Measurements from ENCODE around the gene CYB561D1. TPM values are rescaled to one million over a fixed set of nuclear protein-coding genes. Genes with fewer than 3 reads are reported as not detected.
"Not testable (repeated sequence)": the region's sequence is repeated elsewhere in the genome, so short reads cannot be mapped to it uniquely, and the experiment has no call there.

The CYB561D1 gene, protein sequence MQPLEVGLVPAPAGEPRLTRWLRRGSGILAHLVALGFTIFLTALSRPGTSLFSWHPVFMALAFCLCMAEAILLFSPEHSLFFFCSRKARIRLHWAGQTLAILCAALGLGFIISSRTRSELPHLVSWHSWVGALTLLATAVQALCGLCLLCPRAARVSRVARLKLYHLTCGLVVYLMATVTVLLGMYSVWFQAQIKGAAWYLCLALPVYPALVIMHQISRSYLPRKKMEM
- 4.9 to 7.6 TPM (median 5.0 TPM) in 3 replicates for polyA plus RNA-seq
- 4.6 TPM for polyA plus RNA-seq (2011; ENCODE audit: low read depth)
- polyA plus RNA-seq (2011; cell fraction: cytosol; rRNA removed), result 3.8 and 4.0 TPM in 2 replicates
- polyA plus RNA-seq (2011; cell fraction: nucleus; rRNA removed), result 9.9 and 10.3 TPM in 2 replicates
- polyA plus RNA-seq (2012; ENCODE audit: low replicate concordance), result 6.0 and 8.9 TPM in 2 replicates
- polyA minus RNA-seq, result 9.5 to 12.7 TPM (median 9.6 TPM) in 3 replicates
- polyA minus RNA-seq (2011; cell fraction: cytosol; rRNA and poly(A)+ RNA removed), result 5.0 TPM
- polyA minus RNA-seq (2011; cell fraction: nucleus; rRNA and poly(A)+ RNA removed), result 6.4 and 9.5 TPM in 2 replicates

DNA sequence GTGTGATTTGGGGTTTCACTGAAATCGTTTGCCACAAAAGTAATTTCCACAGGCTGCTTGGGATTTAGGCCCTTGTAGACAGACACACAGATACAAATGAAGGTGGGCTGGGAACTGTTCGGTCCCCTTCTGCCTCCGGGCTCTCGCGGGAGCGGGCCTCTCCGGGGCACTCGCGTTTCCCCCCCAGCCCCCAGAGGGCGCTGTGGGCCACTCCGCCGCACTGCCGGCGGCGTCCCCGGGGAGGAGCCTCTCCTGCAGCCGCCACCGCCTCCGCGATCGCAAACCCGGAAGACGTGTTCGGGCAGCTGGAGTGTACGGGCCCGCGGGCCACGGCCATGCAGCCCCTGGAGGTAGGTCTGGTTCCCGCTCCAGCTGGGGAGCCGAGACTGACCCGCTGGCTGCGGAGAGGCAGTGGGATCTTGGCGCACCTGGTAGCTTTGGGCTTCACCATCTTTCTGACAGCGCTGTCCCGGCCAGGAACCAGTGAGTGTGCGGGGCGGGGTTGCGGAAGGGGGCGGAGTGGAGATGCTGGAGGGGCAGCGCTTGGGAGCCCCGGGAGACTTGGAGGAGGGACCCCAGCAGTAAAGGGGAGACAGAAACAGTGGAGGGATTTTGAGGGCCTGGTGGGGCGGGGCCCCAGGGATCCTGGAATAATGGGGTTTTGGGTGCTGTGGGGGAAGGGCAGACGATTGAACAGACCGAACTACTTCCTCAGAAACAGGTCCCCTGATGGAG, at the start of gene CYB561D1:
Gene CYB561D1, plus strand, starts transcription at position 290 of the 735 bp plus-strand sequence. Its CDS starts 46 bp downstream, at position 336.
- no peak for TF ChIP-seq EZH2 (IDR thresholded peaks at IDR 0.05; ENCODE audit: low read length)
- TF ChIP-seq, protein P1, sequence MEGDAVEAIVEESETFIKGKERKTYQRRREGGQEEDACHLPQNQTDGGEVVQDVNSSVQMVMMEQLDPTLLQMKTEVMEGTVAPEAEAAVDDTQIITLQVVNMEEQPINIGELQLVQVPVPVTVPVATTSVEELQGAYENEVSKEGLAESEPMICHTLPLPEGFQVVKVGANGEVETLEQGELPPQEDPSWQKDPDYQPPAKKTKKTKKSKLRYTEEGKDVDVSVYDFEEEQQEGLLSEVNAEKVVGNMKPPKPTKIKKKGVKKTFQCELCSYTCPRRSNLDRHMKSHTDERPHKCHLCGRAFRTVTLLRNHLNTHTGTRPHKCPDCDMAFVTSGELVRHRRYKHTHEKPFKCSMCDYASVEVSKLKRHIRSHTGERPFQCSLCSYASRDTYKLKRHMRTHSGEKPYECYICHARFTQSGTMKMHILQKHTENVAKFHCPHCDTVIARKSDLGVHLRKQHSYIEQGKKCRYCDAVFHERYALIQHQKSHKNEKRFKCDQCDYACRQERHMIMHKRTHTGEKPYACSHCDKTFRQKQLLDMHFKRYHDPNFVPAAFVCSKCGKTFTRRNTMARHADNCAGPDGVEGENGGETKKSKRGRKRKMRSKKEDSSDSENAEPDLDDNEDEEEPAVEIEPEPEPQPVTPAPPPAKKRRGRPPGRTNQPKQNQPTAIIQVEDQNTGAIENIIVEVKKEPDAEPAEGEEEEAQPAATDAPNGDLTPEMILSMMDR (optimal IDR thresholded peaks at IDR 0.05 in 1 of 3, IDR thresholded peaks at IDR 0.05 in 1 of 3, conservative IDR thresholded peaks at IDR 0.05 in 1 of 3; ENCODE audit: extremely low read depth in 1 of 3, insufficient read depth in 2 of 3, low read length in 3 of 3), result peak; percentile 79 to 97 (median 88)
- H3K27me3 ChIP-seq (ENCODE audit: control insufficient read depth, extremely low read depth, insufficient read depth, low read length), result no peaks in the 10 kb centered on the region
- no peaks in the 10 kb centered on the region for H3K9me1 ChIP-seq (ENCODE audit: control insufficient read depth, extremely low read depth, insufficient read depth, low read length)
- H3K9ac ChIP-seq (ENCODE audit: control insufficient read depth, extremely low read depth, insufficient read depth, low read length), result peak within 1 kb of the TSS; percentile 71
- no peaks in the 10 kb centered on the region for H3K9me3 ChIP-seq (ENCODE audit: control insufficient read depth, low read depth, low read length)
- H4K20me1 ChIP-seq (ENCODE audit: control insufficient read depth, extremely low read depth, insufficient read depth, low read length), result no peaks in the 10 kb centered on the region
- peak within 1 kb of the TSS; percentile 84 for H3K4me2 ChIP-seq (ENCODE audit: control insufficient read depth, extremely low read depth, insufficient read depth, low read depth, low read length)
- peak within 1 kb of the TSS; percentile 17 for H3K27ac ChIP-seq (ENCODE audit: control insufficient read depth, insufficient read depth, low read length)
- peaks cover 12% of the 10 kb centered on the region for H3K4me1 ChIP-seq (ENCODE audit: control insufficient read depth, extremely low read depth, insufficient read depth, low read length)
- no peak for DNase-seq (ENCODE audit: low read depth, low spot score)
- H2AFZ ChIP-seq (ENCODE audit: control insufficient read depth, low read length), result peak within 1 kb of the TSS; percentile 99
- no peak for FAIRE-seq
- dilution Hi-C loops (cut with MboI; ENCODE audit: extremely low pct_ligation_motif_present, low sequenced_read_pairs), result no loop called here
- H3K4me3 ChIP-seq (ENCODE audit: control insufficient read depth in 2 of 3, extremely low read depth in 1 of 3, insufficient read depth in 2 of 3, low read depth in 1 of 3, low read length in 3 of 3), result peak within 1 kb of the TSS; percentile 72 to 93 (median 86)
- H3K79me2 ChIP-seq (ENCODE audit: control insufficient read depth, insufficient read depth, low read length), result peaks cover 7% of the 10 kb centered on the region
- H3K36me3 ChIP-seq (ENCODE audit: control insufficient read depth in 2 of 2, extremely low read depth in 1 of 2, insufficient read depth in 2 of 2, low read length in 2 of 2), result peaks cover 15% of the 10 kb centered on the region in 2 experiments

- Histone ChIP-seq H2AFZ (ENCODE audit: control insufficient read depth, low read length) (no peak overlapping the region), H3K9me1 (ENCODE audit: control insufficient read depth, extremely low read depth, insufficient read depth, low read length) (no peaks in the 10 kb centered on the region), H3K4me3 (ENCODE audit: control insufficient read depth in 2 of 3, extremely low read depth in 1 of 3, insufficient read depth in 2 of 3, low read depth in 1 of 3, low read length in 3 of 3) (no peak overlapping the region), H3K79me2 (ENCODE audit: control insufficient read depth, insufficient read depth, low read length) (no peaks in the 10 kb centered on the region), H3K4me2 (ENCODE audit: control insufficient read depth, extremely low read depth, insufficient read depth, low read depth, low read length) (no peak overlapping the region), H3K27me3 (ENCODE audit: control insufficient read depth, extremely low read depth, insufficient read depth, low read length) (peaks cover 20% of the 10 kb centered on the region), H3K36me3 (ENCODE audit: control insufficient read depth in 2 of 2, extremely low read depth in 1 of 2, insufficient read depth in 2 of 2, low read length in 2 of 2) (no peaks in the 10 kb centered on the region), H4K20me1 (ENCODE audit: control insufficient read depth, extremely low read depth, insufficient read depth, low read length) (no peaks in the 10 kb centered on the region), H3K9ac (ENCODE audit: control insufficient read depth, extremely low read depth, insufficient read depth, low read length) (no peak overlapping the region), H3K27ac (ENCODE audit: control insufficient read depth, insufficient read depth, low read length) (no peak overlapping the region), H3K9me3 (ENCODE audit: control insufficient read depth, low read depth, low read length) (no peaks in the 10 kb centered on the region), H3K4me1 (ENCODE audit: control insufficient read depth, extremely low read depth, insufficient read depth, low read length) (no peaks in the 10 kb centered on the region)
- peak; percentile 10 for TF ChIP-seq EZH2 (IDR thresholded peaks at IDR 0.05; ENCODE audit: low read length)
- TF ChIP-seq, protein P1 (optimal IDR thresholded peaks at IDR 0.05 in 1 of 3, IDR thresholded peaks at IDR 0.05 in 1 of 3, conservative IDR thresholded peaks at IDR 0.05 in 1 of 3; ENCODE audit: extremely low read depth in 1 of 3, insufficient read depth in 2 of 3, low read length in 3 of 3), result no peak
- no peak for DNase-seq (ENCODE audit: low read depth, low spot score)
- dilution Hi-C loops (cut with MboI; ENCODE audit: extremely low pct_ligation_motif_present, low sequenced_read_pairs), result no loop called here
- no peak for FAIRE-seq
These were observed 49.5 kb upstream of the CYB561D1 start for GRCh38 chr1:109444346-109444745.

- H2AFZ ChIP-seq (ENCODE audit: control insufficient read depth, low read length); H3K27ac ChIP-seq (ENCODE audit: control insufficient read depth, insufficient read depth, low read length); H3K36me3 ChIP-seq (ENCODE audit: control insufficient read depth in 2 of 2, extremely low read depth in 1 of 2, insufficient read depth in 2 of 2, low read length in 2 of 2); FAIRE-seq; H3K4me3 ChIP-seq (ENCODE audit: control insufficient read depth in 2 of 3, extremely low read depth in 1 of 3, insufficient read depth in 2 of 3, low read depth in 1 of 3, low read length in 3 of 3); dilution Hi-C loops (cut with MboI; ENCODE audit: extremely low pct_ligation_motif_present, low sequenced_read_pairs); DNase-seq (ENCODE audit: low read depth, low spot score); H4K20me1 ChIP-seq (ENCODE audit: control insufficient read depth, extremely low read depth, insufficient read depth, low read length); H3K9ac ChIP-seq (ENCODE audit: control insufficient read depth, extremely low read depth, insufficient read depth, low read length); H3K9me1 ChIP-seq (ENCODE audit: control insufficient read depth, extremely low read depth, insufficient read depth, low read length); H3K79me2 ChIP-seq (ENCODE audit: control insufficient read depth, insufficient read depth, low read length); H3K9me3 ChIP-seq (ENCODE audit: control insufficient read depth, low read depth, low read length); H3K4me1 ChIP-seq (ENCODE audit: control insufficient read depth, extremely low read depth, insufficient read depth, low read length); H3K4me2 ChIP-seq (ENCODE audit: control insufficient read depth, extremely low read depth, insufficient read depth, low read depth, low read length): not testable (repeated sequence)
- peaks cover 20% of the 10 kb centered on the region for H3K27me3 ChIP-seq (ENCODE audit: control insufficient read depth, extremely low read depth, insufficient read depth, low read length)
These were observed 47.8 kb upstream of the CYB561D1 start for GRCh38 chr1:109445949-109446695.

All from keratinocyte (primary cell).